SK-N-MC (cell line): Measurements from ENCODE around the gene ZP4.

Experiments used
- EZH2 ChIP-seq: fragments of 200-600 bp; sonication (generic); IDR thresholded peaks from one replicate; pipeline ENCODE4 v1.6.1; 2017; ENCODE audit warnings: antibody characterized with exemption
- FOXP2 ChIP-seq: optimal IDR thresholded peaks from 2 replicates; pipeline ENCODE3; 2011; ENCODE audit warnings: mild to moderate bottlenecking, moderate library complexity; ENCODE audit not compliant: insufficient read depth; ENCODE audit errors: extremely low read length, control extremely low read depth
- POLR2AphosphoS5 ChIP-seq: IDR thresholded peaks from 2 replicates; pipeline ENCODE4 v1.6.1; 2012; ENCODE audit warnings: mild to moderate bottlenecking, low read depth, low read length, borderline replicate concordance

DNA sequence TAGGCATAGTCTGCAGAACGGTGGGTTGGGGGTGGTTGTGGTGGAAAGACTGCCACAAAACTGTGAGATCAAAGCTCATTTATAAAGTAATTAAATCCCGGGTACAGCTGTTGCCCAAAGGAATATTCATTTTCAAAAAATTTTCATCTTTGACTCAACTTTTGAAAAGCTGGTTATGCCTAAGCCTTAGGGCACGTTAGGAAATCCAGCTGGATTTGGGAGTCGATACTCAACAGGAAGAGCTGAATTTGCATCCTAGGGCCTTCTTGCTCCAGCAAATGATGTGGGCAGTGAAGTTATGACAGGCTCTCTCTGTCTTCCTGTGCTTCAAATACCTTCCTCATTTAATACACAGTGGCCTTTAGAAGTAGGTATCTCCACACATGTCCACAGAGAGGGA lies 31.7 kb downstream of the ZP4 start:
- no peak for TF ChIP-seq EZH2
- no peak for TF ChIP-seq POLR2AphosphoS5
- TF ChIP-seq FOXP2, result no peak
